Erythroblast (primary cell): Measurements from ENCODE around the gene AMOTL2.

ENCODE experiments used
- GATA1 ChIP-seq: IDR thresholded peaks from 2 replicates; pipeline ENCODE4 v1.6.1; 2011; ENCODE audit warnings: low read depth, mild to moderate bottlenecking, control low read depth, low read length, moderate library complexity
- POLR2A ChIP-seq: IDR thresholded peaks from 2 replicates; pipeline ENCODE4 v1.6.1; 2011; ENCODE audit warnings: mild to moderate bottlenecking, low read length

GRCh38 chr3:134351427-134351826 is 22.8 kb downstream of the AMOTL2 start:
- TF ChIP-seq POLR2A (no peak), GATA1 (no peak)
